Measurements from ENCODE around the gene SLC25A15.

The SLC25A15 gene

DNA sequence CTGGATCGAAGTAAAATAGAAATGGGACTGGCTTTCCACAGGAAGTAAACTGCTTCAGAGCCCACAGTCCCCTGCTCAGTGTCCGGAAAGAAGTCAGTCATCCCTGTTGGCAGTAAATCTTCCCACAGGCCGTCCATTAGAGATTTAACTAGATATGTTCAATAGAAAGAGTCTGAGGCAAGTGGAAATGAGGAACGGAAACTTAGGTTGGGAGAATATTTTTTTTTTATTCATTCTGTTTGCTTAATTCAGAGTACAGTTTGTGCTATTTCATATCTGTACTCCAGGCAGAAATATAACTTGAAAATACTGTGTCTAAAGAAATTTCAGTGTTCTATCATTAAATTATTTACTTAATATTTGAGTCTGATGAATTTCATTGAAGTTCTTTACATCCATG lies 22.7 kb downstream of the SLC25A15 start:
- no peaks in the 10 kb centered on the region for H4K20me1 ChIP-seq (ENCODE audit: insufficient read depth, low read length)
- H2AFZ ChIP-seq (ENCODE audit: low read length) = no peak overlapping the region
- H3K27me3 ChIP-seq (replicated peaks; ENCODE audit: insufficient read depth, low read length) = no peaks in the 10 kb centered on the region
- DNase-seq = no peak
- no peak overlapping the region for H3K4me2 ChIP-seq (ENCODE audit: low read depth, low read length)
- no peak overlapping the region for H3K4me3 ChIP-seq (ENCODE audit: low read length)
- H3K9me2 ChIP-seq (replicated peaks; ENCODE audit: insufficient read depth, low read length) = no peaks in the 10 kb centered on the region
- no peaks in the 10 kb centered on the region for H3K36me3 ChIP-seq (replicated peaks; ENCODE audit: insufficient read depth, low read length)
- 0 out of 2 replicates have a peak, but pooled peaks cover 3% of the 10 kb centered on the region for H3F3A ChIP-seq (ENCODE audit: insufficient read depth, low read length)
- H3K27ac ChIP-seq (ENCODE audit: low read length) = no peak overlapping the region
- no peak overlapping the region for H3K9ac ChIP-seq (ENCODE audit: low read length)
- no peaks in the 10 kb centered on the region for H3K9me3 ChIP-seq (replicated peaks; ENCODE audit: insufficient read depth, low read length)
- no peak for TF ChIP-seq EZH2 (optimal IDR thresholded peaks at IDR 0.05; ENCODE audit: low read depth, low read length)
- no peak for TF ChIP-seq CTCF (IDR thresholded peaks at IDR 0.05; ENCODE audit: low read length)
- TF ChIP-seq EZH2phosphoT487 (IDR thresholded peaks at IDR 0.05; ENCODE audit: low read length) = no peak
- H3K79me2 ChIP-seq (ENCODE audit: low read length) = no peaks in the 10 kb centered on the region
- peaks cover 10% of the 10 kb centered on the region for H3K4me1 ChIP-seq (ENCODE audit: low read length)

GRCh38 chr13:40812724-40813445 lies 23.5 kb downstream of the SLC25A15 start:
- TF ChIP-seq EZH2phosphoT487 (IDR thresholded peaks at IDR 0.05; ENCODE audit: low read length) = no peak
- no peak for TF ChIP-seq CTCF (IDR thresholded peaks at IDR 0.05; ENCODE audit: low read length)
- no peak for TF ChIP-seq EZH2 (optimal IDR thresholded peaks at IDR 0.05; ENCODE audit: low read depth, low read length)
- Histone ChIP-seq H3K79me2 (ENCODE audit: low read length) (no peaks in the 10 kb centered on the region), H3K27me3 (replicated peaks; ENCODE audit: insufficient read depth, low read length) (no peaks in the 10 kb centered on the region), H3K4me1 (ENCODE audit: low read length) (peaks cover 10% of the 10 kb centered on the region), H2AFZ (ENCODE audit: low read length) (no peak overlapping the region), H3K4me3 (ENCODE audit: low read length) (no peak overlapping the region), H3F3A (ENCODE audit: insufficient read depth, low read length) (0 out of 2 replicates have a peak, but pooled peaks cover 3% of the 10 kb centered on the region), H3K4me2 (ENCODE audit: low read depth, low read length) (no peak overlapping the region), H3K36me3 (replicated peaks; ENCODE audit: insufficient read depth, low read length) (no peaks in the 10 kb centered on the region), H3K9me2 (replicated peaks; ENCODE audit: insufficient read depth, low read length) (no peaks in the 10 kb centered on the region), H3K27ac (ENCODE audit: low read length) (peak overlapping the region; percentile 54), H3K9me3 (replicated peaks; ENCODE audit: insufficient read depth, low read length) (no peaks in the 10 kb centered on the region), H4K20me1 (ENCODE audit: insufficient read depth, low read length) (no peaks in the 10 kb centered on the region), H3K9ac (ENCODE audit: low read length) (no peak overlapping the region)
- no peak for DNase-seq

DNA sequence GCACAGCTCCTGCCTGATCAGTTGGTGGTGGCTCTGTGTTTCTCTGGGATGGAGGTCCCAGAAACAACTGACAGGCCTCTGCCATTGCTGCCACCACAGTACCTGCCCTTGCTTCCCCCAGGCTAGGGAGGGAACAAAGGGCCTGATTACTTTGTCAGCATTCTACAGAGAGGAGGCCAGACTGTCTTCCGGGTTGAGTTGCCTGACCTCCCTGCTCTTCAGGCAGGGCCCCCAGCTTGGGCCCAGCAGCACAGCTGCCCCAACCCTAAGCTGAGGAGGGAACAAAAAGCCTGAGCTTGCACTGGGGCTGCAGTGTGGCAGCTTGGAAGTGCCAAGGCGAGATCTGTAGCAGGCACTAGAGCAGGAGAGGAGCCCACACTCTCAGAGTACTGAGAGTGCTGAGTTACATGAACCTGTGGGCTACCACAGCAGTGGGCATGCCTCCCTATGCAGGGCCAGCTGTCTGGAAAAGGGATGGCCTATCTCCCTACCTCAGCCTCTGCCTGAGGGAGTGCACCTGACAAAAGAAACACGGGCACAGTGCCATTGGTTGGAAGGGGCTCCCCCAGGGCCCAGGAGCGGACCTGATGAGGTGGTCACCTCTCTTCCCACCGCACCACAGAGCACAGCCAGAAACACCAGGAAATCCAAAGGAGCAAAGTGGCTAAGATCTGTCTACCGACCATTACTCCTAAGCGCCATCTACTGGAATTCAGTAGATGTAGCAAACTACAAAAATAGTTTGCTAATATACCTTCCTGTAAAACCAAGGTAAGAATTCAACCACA lies 24.4 kb downstream of the SLC25A15 start:
- peak overlapping the region; percentile 35; the same call in 1 of the 2 replicates for H2AFZ ChIP-seq (ENCODE audit: low read length)
- H3K9me2 ChIP-seq (replicated peaks; ENCODE audit: insufficient read depth, low read length) = no peaks in the 10 kb centered on the region

More for the DNA sequence above, 24.4 kb downstream of the SLC25A15 start:
- Histone ChIP-seq H3K27ac (ENCODE audit: low read length) (peak overlapping the region; percentile 54), H4K20me1 (ENCODE audit: insufficient read depth, low read length) (no peaks in the 10 kb centered on the region), H3F3A (ENCODE audit: insufficient read depth, low read length) (0 out of 2 replicates have a peak, but pooled peaks cover 3% of the 10 kb centered on the region), H3K9ac (ENCODE audit: low read length) (no peak overlapping the region), H3K4me3 (ENCODE audit: low read length) (no peak overlapping the region), H3K9me3 (replicated peaks; ENCODE audit: insufficient read depth, low read length) (no peaks in the 10 kb centered on the region), H3K4me1 (ENCODE audit: low read length) (peaks cover 10% of the 10 kb centered on the region), H3K79me2 (ENCODE audit: low read length) (no peaks in the 10 kb centered on the region), H3K4me2 (ENCODE audit: low read depth, low read length) (no peak overlapping the region), H3K36me3 (replicated peaks; ENCODE audit: insufficient read depth, low read length) (no peaks in the 10 kb centered on the region), H3K27me3 (replicated peaks; ENCODE audit: insufficient read depth, low read length) (no peaks in the 10 kb centered on the region)
- DNase-seq = peak; percentile 47
- TF ChIP-seq CTCF (IDR thresholded peaks at IDR 0.05; ENCODE audit: low read length) (peak; percentile 55), EZH2phosphoT487 (IDR thresholded peaks at IDR 0.05; ENCODE audit: low read length) (no peak)

Data from MM.1S (cell line).